Measurements from ENCODE around the gene VPS18.

The VPS18 gene

GRCh38 chr15:40871749-40872617, 22.3 kb upstream of the VPS18 start:
- no peak for DNase-seq

GRCh38 chr15:40872791-40873693, 21.2 kb upstream of the VPS18 start:
- no peak for DNase-seq

GRCh38 chr15:40873694-40874561, 20.3 kb upstream of the VPS18 start, which contains the start of gene RHOV:
TSS of gene RHOV (minus strand) at chr15:40874234. CDS start at chr15:40874139, 95 bp downstream.
- DNase-seq = peak; percentile 81

GRCh38 chr15:40875991-40876730, 18.1 kb upstream of the VPS18 start:
- no peak for DNase-seq

GRCh38 chr15:40877694-40878093, 16.6 kb upstream of the VPS18 start:
- no peak for DNase-seq

GRCh38 chr15:40878785-40879184, 15.5 kb upstream of the VPS18 start:
- DNase-seq = no peak

- DNase-seq = no peak
Observed at GRCh38 chr15:40879609-40880008, 14.6 kb upstream of the VPS18 start.

- no peak for DNase-seq
Observed at GRCh38 chr15:40881351-40881750, 12.9 kb upstream of the VPS18 start.

- no peak for DNase-seq
Observed at GRCh38 chr15:40886586-40886985, 7.7 kb upstream of the VPS18 start.

GRCh38 chr15:40889112-40889511, 5.1 kb upstream of the VPS18 start:
- no peak for DNase-seq

GRCh38 chr15:40891138-40891537, 3.1 kb upstream of the VPS18 start:
- no peak for DNase-seq

- DNase-seq = no peak
Observed at GRCh38 chr15:40891810-40892446, 2.3 kb upstream of the VPS18 start.

GRCh38 chr15:40892447-40893012, 1.7 kb upstream of the VPS18 start:
- DNase-seq = no peak

- DNase-seq = no peak
Observed at GRCh38 chr15:40893019-40893670, 1.1 kb upstream of the VPS18 start.

GRCh38 chr15:40894681-40895448, 615 bp downstream of the VPS18 start:
- no peak for DNase-seq

GRCh38 chr15:40899536-40900207, 5.4 kb downstream of the VPS18 start:
- no peak for DNase-seq

GRCh38 chr15:40900256-40901052, 6.2 kb downstream of the VPS18 start:
- DNase-seq = no peak

GRCh38 chr15:40901053-40901443, 6.8 kb downstream of the VPS18 start:
- no peak for DNase-seq

Data from 8988T (cell line).